HG02763 (cell line): Measurements from ENCODE around the gene UNC13B.

ENCODE experiments used
- ATAC-seq: cut with Tn5 transposase; IDR thresholded peaks from one replicate; pipeline ENCODE4 v1.9.1; 2021; ENCODE audit warnings: mild to moderate bottlenecking, moderate library complexity; ENCODE audit not compliant: unreplicated experiment

The UNC13B gene

GRCh38 chr9:35318741-35319140 lies 156.9 kb downstream of the UNC13B start:
- ATAC-seq, result no peak

GRCh38 chr9:35322075-35322885 lies 160.5 kb downstream of the UNC13B start:
- no peak for ATAC-seq

- no peak for ATAC-seq
Observed at GRCh38 chr9:35324966-35325365, 163.2 kb downstream of the UNC13B start.

- ATAC-seq, result no peak
Observed at GRCh38 chr9:35333551-35333950, 171.7 kb downstream of the UNC13B start.

GRCh38 chr9:35335164-35335563 lies 173.4 kb downstream of the UNC13B start:
- ATAC-seq, result no peak

GRCh38 chr9:35338086-35338485 lies 176.3 kb downstream of the UNC13B start:
- no peak for ATAC-seq

- no peak for ATAC-seq
Observed at GRCh38 chr9:35338561-35339274, 176.9 kb downstream of the UNC13B start.

GRCh38 chr9:35340046-35340445 lies 178.2 kb downstream of the UNC13B start:
- ATAC-seq, result no peak

- ATAC-seq, result no peak
Observed at GRCh38 chr9:35341021-35341420, 179.2 kb downstream of the UNC13B start.

GRCh38 chr9:35341585-35341984 lies 179.8 kb downstream of the UNC13B start:
- ATAC-seq, result no peak

GRCh38 chr9:35342221-35342958 lies 180.6 kb downstream of the UNC13B start:
- no peak for ATAC-seq

- no peak for ATAC-seq
Observed at GRCh38 chr9:35348109-35348508, 186.3 kb downstream of the UNC13B start.

- ATAC-seq, result no peak
Observed at GRCh38 chr9:35349287-35349990, 187.6 kb downstream of the UNC13B start.

GRCh38 chr9:35350212-35350611 lies 188.4 kb downstream of the UNC13B start:
- ATAC-seq, result no peak

GRCh38 chr9:35350827-35351549 lies 189.2 kb downstream of the UNC13B start:
- ATAC-seq, result no peak

- ATAC-seq, result no peak
Observed at GRCh38 chr9:35353731-35354365, 192.0 kb downstream of the UNC13B start.

- no peak for ATAC-seq
Observed at GRCh38 chr9:35355939-35356338, 194.1 kb downstream of the UNC13B start.

- ATAC-seq, result no peak
Observed at GRCh38 chr9:35357116-35357515, 195.3 kb downstream of the UNC13B start.

- ATAC-seq, result no peak
Observed at GRCh38 chr9:35357826-35358225, 196.0 kb downstream of the UNC13B start.
